ENCODE measurements around the gene SHD.

DNA sequence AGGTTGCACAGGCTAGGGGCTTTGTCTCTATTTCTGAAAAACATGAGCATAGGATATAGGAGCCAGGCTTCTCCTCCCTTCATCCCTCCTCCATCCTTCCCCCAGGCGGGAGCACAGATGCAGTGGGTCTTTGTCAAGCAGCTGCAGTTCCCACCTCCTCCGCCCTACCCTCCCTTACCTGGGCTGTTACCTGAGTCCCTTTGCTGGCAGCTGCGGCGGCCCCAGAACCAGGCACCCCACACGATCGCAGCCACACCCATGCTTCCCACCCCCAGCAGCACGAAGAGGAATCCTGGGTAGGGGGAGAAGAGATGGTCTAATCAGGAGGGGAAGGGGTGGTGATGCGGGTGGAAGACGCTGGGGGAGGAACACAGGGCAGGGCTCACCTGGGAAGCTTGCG, 15.3 kb downstream of the SHD start:
- TF ChIP-seq EZH2 (IDR thresholded peaks at IDR 0.05; ENCODE audit: borderline replicate concordance, low read depth, low read length, severe bottlenecking) (no peak), MYC (IDR thresholded peaks at IDR 0.05; ENCODE audit: low read depth, low read length) (no peak), POLR2A (IDR thresholded peaks at IDR 0.05; ENCODE audit: low read depth, low read length) (no peak)
- TF ChIP-seq, protein P1, sequence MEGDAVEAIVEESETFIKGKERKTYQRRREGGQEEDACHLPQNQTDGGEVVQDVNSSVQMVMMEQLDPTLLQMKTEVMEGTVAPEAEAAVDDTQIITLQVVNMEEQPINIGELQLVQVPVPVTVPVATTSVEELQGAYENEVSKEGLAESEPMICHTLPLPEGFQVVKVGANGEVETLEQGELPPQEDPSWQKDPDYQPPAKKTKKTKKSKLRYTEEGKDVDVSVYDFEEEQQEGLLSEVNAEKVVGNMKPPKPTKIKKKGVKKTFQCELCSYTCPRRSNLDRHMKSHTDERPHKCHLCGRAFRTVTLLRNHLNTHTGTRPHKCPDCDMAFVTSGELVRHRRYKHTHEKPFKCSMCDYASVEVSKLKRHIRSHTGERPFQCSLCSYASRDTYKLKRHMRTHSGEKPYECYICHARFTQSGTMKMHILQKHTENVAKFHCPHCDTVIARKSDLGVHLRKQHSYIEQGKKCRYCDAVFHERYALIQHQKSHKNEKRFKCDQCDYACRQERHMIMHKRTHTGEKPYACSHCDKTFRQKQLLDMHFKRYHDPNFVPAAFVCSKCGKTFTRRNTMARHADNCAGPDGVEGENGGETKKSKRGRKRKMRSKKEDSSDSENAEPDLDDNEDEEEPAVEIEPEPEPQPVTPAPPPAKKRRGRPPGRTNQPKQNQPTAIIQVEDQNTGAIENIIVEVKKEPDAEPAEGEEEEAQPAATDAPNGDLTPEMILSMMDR (IDR thresholded peaks at IDR 0.05; ENCODE audit: extremely low read depth in 1 of 2, insufficient read depth in 1 of 2, low read depth in 1 of 2, low read length in 2 of 2) = no peak
